HepG2 (cell line): ENCODE measurements around the gene ATP5MC2. TPM values are rescaled to one million over a fixed set of nuclear protein-coding genes. Genes with fewer than 3 reads are reported as not detected.

Source experiments
- ARNT ChIP-seq: fragments of 450-650 bp; IDR thresholded peaks from 2 replicates; pipeline ENCODE4 v1.6.1; 2017
- FOXK2 ChIP-seq: fragments of 450-650 bp; IDR thresholded peaks from 2 replicates; pipeline ENCODE4 v1.6.1; 2016
- GFI1 ChIP-seq: sonication (generic); formaldehyde crosslinking; IDR thresholded peaks from 2 replicates; pipeline ENCODE4 v1.5.0; 2020; ENCODE audit warnings: missing genetic modification reagents, mild to moderate bottlenecking, borderline replicate concordance
- JDP2 ChIP-seq: sonication (generic); formaldehyde crosslinking; IDR thresholded peaks from 2 replicates; pipeline ENCODE4 v1.8.1; 2022; ENCODE audit warnings: missing genetic modification reagents, borderline replicate concordance
- MAZ ChIP-seq, 2 experiments: sonication (generic) in 1 of 2; formaldehyde crosslinking in 1 of 2; IDR thresholded peaks; 2 replicates each; pipeline versions ENCODE4 v1.5.0 to v1.6.1; 2012 to 2020; ENCODE audit warnings: low read depth in 2 of 2, mild to moderate bottlenecking in 2 of 2, borderline replicate concordance in 1 of 2, improper control_type of control experiment in 1 of 2, low read length in 1 of 2, missing genetic modification reagents in 1 of 2, moderate library complexity in 1 of 2
- NCOA5 ChIP-seq: sonication (generic); formaldehyde crosslinking; IDR thresholded peaks from 2 replicates; pipeline ENCODE4 v1.4.0; 2020; ENCODE audit warnings: missing genetic modification reagents
- NFATC3 ChIP-seq: sonication (generic); formaldehyde crosslinking; IDR thresholded peaks from 2 replicates; pipeline ENCODE4 v1.5.1; 2020; ENCODE audit warnings: mild to moderate bottlenecking, missing genetic modification reagents
- RAD21 ChIP-seq: fragments of 450-650 bp; formaldehyde crosslinking; IDR thresholded peaks from 2 replicates; pipeline ENCODE4 v1.5.0; 2020; ENCODE audit warnings: mild to moderate bottlenecking
- RFXAP ChIP-seq: sonication (generic); formaldehyde crosslinking; IDR thresholded peaks from 2 replicates; pipeline ENCODE4 v1.4.0; 2020; ENCODE audit warnings: missing genetic modification reagents, borderline replicate concordance
- TBX3 ChIP-seq: fragments of 450-650 bp; IDR thresholded peaks from 2 replicates; pipeline ENCODE4 v1.6.1; 2017; ENCODE audit warnings: antibody characterized with exemption, mild to moderate bottlenecking, inconsistent platforms, borderline replicate concordance
- ZNF383 ChIP-seq: sonication (generic); formaldehyde crosslinking; IDR thresholded peaks from 2 replicates; pipeline ENCODE4 v1.4.0; 2020; ENCODE audit warnings: missing genetic modification reagents, mild to moderate bottlenecking, borderline replicate concordance
- ZNF451 ChIP-seq: sonication (generic); formaldehyde crosslinking; IDR thresholded peaks from 2 replicates; pipeline ENCODE4 v1.5.0; 2020; ENCODE audit warnings: mild to moderate bottlenecking, missing genetic modification reagents
- ZNF556 ChIP-seq: sonication (generic); formaldehyde crosslinking; IDR thresholded peaks from 2 replicates; pipeline ENCODE4 v1.4.0; 2020; ENCODE audit warnings: mild to moderate bottlenecking, missing genetic modification reagents, borderline replicate concordance
- ZZZ3 ChIP-seq: sonication (generic); formaldehyde crosslinking; IDR thresholded peaks from 2 replicates; pipeline ENCODE4 v1.4.0; 2020; ENCODE audit warnings: missing genetic modification reagents, mild to moderate bottlenecking, borderline replicate concordance
- polyA plus RNA-seq, 8 experiments: library from polyadenylated mRNA; depleted of rRNA in 3 of 8; stranded (reverse) in 7 of 8; unstranded in 1 of 8; fragments of >200 nt; fragmentation: Illumina TruSeq in 4 of 8; extraction: Trizol in 4 of 8; gene quantifications; 2 replicates each; pipeline versions ENCODE4 v1.2.1 to v1.2.3, GENCODE V29; 2011 to 2016; ENCODE audit warnings: low read depth in 4 of 8, missing spikeins in 1 of 8, mixed read lengths in 1 of 8; ENCODE audit not compliant: insufficient read depth in 1 of 8
- total RNA-seq, 5 experiments: library from RNA; depleted of rRNA; stranded (reverse); fragments of >200 nt; fragmentation: Illumina TruSeq; extraction: Trizol; gene quantifications; 2 replicates each; pipeline ENCODE4 v1.2.3, GENCODE V29; 2016; ENCODE audit warnings: low read depth in 1 of 5
- TF ChIP-seq, protein P1 (sequence below): sonication (generic); formaldehyde crosslinking; IDR thresholded peaks from 2 replicates; pipeline ENCODE4 v1.9.0; 2021; ENCODE audit warnings: missing genetic modification reagents, mild to moderate bottlenecking, borderline replicate concordance
- TF ChIP-seq, protein P2 (sequence below): sonication (generic); formaldehyde crosslinking; IDR thresholded peaks from 2 replicates; pipeline ENCODE4 v1.4.0; 2020; ENCODE audit warnings: missing genetic modification reagents
- TF ChIP-seq, protein P3 (sequence below), 2 experiments: IDR thresholded peaks; 2 replicates each; pipeline ENCODE4 v1.6.1; 2011 to 2012; ENCODE audit warnings: low read length in 2 of 2, borderline replicate concordance in 1 of 2, low read depth in 1 of 2, mild to moderate bottlenecking in 1 of 2, moderate library complexity in 1 of 2
- TF ChIP-seq, protein P4 (sequence below): IDR thresholded peaks from 2 replicates; pipeline ENCODE4 v1.6.1; 2016; ENCODE audit warnings: missing compliant biosample characterization, missing genetic modification reagents, borderline replicate concordance
- TF ChIP-seq, protein P5 (sequence below): IDR thresholded peaks from 2 replicates; pipeline ENCODE4 v1.6.1; 2016; ENCODE audit warnings: control low read depth

The ATP5MC2 gene
- total and polyA plus RNA-seq, 2 of the 13 experiments (the other 11 are each of a cell fraction or from before 2014, with no cell fraction given), result 230 to 257 TPM

DNA sequence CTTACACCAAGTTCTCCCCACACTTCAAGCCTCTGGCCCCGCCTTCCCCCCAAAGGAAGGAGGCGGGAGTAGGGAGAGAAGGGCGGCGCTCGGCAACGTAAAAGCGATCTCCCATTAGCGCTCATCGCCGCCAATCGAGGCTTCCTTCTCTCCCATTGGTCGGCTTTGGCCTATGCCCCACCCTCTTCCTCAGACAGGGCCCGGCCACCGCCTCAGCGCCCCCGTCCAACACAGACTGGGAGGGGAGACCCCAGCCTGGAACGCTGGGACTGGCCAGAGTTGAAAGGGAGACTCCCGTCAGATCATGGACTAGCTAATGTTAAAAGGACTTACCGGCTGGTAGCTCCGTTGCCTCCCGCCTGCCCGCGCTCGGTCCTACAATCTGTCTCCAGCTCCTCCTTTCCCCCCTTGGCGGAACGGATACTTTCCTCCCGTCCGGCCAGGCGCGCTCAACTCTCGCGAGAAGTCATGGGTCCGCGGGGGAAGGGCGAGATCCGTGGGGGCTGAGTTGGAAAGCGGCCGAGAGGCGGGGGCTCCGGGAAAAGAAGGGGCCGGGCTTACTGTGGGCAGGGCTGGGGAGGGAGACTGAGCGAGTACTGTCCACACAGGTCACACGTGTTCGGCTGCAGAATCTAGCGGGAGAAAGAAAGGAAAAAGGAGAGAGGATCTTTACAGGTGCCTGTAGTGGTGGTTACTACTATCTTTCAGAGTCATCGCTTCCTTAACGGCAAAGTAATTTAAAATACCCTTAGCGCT is 49.8 kb downstream of the ATP5MC2 start, which contains the start of gene ATF7 (continued):
- TF ChIP-seq, protein P1, sequence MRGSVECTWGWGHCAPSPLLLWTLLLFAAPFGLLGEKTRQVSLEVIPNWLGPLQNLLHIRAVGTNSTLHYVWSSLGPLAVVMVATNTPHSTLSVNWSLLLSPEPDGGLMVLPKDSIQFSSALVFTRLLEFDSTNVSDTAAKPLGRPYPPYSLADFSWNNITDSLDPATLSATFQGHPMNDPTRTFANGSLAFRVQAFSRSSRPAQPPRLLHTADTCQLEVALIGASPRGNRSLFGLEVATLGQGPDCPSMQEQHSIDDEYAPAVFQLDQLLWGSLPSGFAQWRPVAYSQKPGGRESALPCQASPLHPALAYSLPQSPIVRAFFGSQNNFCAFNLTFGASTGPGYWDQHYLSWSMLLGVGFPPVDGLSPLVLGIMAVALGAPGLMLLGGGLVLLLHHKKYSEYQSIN (CRISPR knock-in tag), result no peak
- TF ChIP-seq GFI1 (peak; percentile 60; the same call in 1 of the 2 replicates), FOXK2 (peak; percentile 97), JDP2 (no peak), TBX3 (peak; percentile 37; the same call in 1 of the 2 replicates), ZZZ3 (peak; percentile 74; the same call in 1 of the 2 replicates), RAD21 (CRISPR knock-in tag) (no peak; the same call in 1 of the 2 replicates), NCOA5 (no peak), ZNF556 (CRISPR knock-in tag) (peak; percentile 56; the same call in 1 of the 2 replicates), NFATC3 (0 out of 2 replicates have a peak, but pooled peaks have one; percentile 21), ZNF383 (0 out of 2 replicates have a peak, but pooled peaks have one; percentile 13), MAZ (IDR thresholded peaks at IDR 0.05; ENCODE audit: borderline replicate concordance, low read depth, low read length) (peak; percentile 93), MAZ (CRISPR knock-in tag; IDR thresholded peaks at IDR 0.05; ENCODE audit: low read depth) (peak; percentile 87), ZNF451 (peak; percentile 52; the same call in 1 of the 2 replicates), ARNT (no peak), RFXAP (CRISPR knock-in tag) (0 out of 2 replicates have a peak, but pooled peaks have one; percentile 64)
- TF ChIP-seq, protein P2, sequence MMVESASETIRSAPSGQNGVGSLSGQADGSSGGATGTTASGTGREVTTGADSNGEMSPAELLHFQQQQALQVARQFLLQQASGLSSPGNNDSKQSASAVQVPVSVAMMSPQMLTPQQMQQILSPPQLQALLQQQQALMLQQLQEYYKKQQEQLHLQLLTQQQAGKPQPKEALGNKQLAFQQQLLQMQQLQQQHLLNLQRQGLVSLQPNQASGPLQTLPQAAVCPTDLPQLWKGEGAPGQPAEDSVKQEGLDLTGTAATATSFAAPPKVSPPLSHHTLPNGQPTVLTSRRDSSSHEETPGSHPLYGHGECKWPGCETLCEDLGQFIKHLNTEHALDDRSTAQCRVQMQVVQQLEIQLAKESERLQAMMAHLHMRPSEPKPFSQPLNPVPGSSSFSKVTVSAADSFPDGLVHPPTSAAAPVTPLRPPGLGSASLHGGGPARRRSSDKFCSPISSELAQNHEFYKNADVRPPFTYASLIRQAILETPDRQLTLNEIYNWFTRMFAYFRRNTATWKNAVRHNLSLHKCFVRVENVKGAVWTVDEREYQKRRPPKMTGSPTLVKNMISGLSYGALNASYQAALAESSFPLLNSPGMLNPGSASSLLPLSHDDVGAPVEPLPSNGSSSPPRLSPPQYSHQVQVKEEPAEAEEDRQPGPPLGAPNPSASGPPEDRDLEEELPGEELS, result peak; percentile 18; the same call in 1 of the 2 replicates
- TF ChIP-seq, protein P3, sequence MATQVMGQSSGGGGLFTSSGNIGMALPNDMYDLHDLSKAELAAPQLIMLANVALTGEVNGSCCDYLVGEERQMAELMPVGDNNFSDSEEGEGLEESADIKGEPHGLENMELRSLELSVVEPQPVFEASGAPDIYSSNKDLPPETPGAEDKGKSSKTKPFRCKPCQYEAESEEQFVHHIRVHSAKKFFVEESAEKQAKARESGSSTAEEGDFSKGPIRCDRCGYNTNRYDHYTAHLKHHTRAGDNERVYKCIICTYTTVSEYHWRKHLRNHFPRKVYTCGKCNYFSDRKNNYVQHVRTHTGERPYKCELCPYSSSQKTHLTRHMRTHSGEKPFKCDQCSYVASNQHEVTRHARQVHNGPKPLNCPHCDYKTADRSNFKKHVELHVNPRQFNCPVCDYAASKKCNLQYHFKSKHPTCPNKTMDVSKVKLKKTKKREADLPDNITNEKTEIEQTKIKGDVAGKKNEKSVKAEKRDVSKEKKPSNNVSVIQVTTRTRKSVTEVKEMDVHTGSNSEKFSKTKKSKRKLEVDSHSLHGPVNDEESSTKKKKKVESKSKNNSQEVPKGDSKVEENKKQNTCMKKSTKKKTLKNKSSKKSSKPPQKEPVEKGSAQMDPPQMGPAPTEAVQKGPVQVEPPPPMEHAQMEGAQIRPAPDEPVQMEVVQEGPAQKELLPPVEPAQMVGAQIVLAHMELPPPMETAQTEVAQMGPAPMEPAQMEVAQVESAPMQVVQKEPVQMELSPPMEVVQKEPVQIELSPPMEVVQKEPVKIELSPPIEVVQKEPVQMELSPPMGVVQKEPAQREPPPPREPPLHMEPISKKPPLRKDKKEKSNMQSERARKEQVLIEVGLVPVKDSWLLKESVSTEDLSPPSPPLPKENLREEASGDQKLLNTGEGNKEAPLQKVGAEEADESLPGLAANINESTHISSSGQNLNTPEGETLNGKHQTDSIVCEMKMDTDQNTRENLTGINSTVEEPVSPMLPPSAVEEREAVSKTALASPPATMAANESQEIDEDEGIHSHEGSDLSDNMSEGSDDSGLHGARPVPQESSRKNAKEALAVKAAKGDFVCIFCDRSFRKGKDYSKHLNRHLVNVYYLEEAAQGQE (IDR thresholded peaks at IDR 0.05; ENCODE audit: borderline replicate concordance in 1 of 2, low read depth in 1 of 2, low read length in 2 of 2), result no peak
- TF ChIP-seq, protein P4, sequence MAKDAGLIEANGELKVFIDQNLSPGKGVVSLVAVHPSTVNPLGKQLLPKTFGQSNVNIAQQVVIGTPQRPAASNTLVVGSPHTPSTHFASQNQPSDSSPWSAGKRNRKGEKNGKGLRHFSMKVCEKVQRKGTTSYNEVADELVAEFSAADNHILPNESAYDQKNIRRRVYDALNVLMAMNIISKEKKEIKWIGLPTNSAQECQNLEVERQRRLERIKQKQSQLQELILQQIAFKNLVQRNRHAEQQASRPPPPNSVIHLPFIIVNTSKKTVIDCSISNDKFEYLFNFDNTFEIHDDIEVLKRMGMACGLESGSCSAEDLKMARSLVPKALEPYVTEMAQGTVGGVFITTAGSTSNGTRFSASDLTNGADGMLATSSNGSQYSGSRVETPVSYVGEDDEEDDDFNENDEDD, result peak; percentile 63; the same call in 1 of the 2 replicates
- TF ChIP-seq, protein P5, sequence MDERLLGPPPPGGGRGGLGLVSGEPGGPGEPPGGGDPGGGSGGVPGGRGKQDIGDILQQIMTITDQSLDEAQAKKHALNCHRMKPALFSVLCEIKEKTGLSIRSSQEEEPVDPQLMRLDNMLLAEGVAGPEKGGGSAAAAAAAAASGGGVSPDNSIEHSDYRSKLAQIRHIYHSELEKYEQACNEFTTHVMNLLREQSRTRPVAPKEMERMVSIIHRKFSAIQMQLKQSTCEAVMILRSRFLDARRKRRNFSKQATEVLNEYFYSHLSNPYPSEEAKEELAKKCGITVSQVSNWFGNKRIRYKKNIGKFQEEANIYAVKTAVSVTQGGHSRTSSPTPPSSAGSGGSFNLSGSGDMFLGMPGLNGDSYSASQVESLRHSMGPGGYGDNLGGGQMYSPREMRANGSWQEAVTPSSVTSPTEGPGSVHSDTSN (CRISPR knock-in tag), result peak; percentile 97
